PC-3 (cell line): ENCODE measurements around the gene AP4S1. TPM values are rescaled to one million over a fixed set of nuclear protein-coding genes. Genes with fewer than 3 reads are reported as not detected.

Experiments used
- ATAC-seq: fragments of 200-7000 bp; cut with Tn5 transposase; 2 replicates; pipeline ENCODE4 v1.9.1; 2020; ENCODE audit warnings: mild to moderate bottlenecking, moderate library complexity
- BruUV-seq: library from RNA; stranded (reverse); fragments of 400-500 nt; replicated peaks from 2 replicates; lab custom pipeline; 2021; lab: Mats Ljungman, UMichigan
- CTCF ChIA-PET: fragments of 300-600 bp; sonication (Branson Sonifier 250); formaldehyde crosslinking; loops from one replicate; lab custom pipeline; 2022; ENCODE audit warnings: antibody characterized with exemption; lab: Charles Lee
- POLR2A ChIA-PET: fragments of 300-600 bp; sonication (Branson Sonifier 250); formaldehyde crosslinking; loops from one replicate; lab custom pipeline; 2022; ENCODE audit warnings: antibody characterized with exemption; ENCODE audit not compliant: unreplicated experiment; lab: Charles Lee
- DNase-seq: peaks from one replicate; pipeline ENCODE4 v3.0.0-alpha.2; 2015
- H2AFZ ChIP-seq: fragments of 300-600 bp; sonication (generic); 2 replicates; pipeline ENCODE4 v1.6.0; 2016; ENCODE audit warnings: antibody characterized with exemption, low read length
- H3F3A ChIP-seq: fragments of 300-600 bp; sonication (generic); one replicate; pipeline ENCODE4 v1.6.0; 2017; ENCODE audit warnings: antibody characterized with exemption, low read length, control low read depth, mild to moderate bottlenecking; ENCODE audit not compliant: unreplicated experiment
- H3K27ac ChIP-seq: fragments of 300-600 bp; sonication (generic); 2 replicates; pipeline ENCODE4 v1.5.1; 2016; ENCODE audit warnings: mild to moderate bottlenecking, low read length
- H3K27me3 ChIP-seq: fragments of 300-600 bp; sonication (generic); 2 replicates; pipeline ENCODE4 v1.6.1; 2016; ENCODE audit warnings: low read length, mixed read lengths
- H3K36me3 ChIP-seq: fragments of 300-600 bp; sonication (generic); 2 replicates; pipeline ENCODE4 v1.6.1; 2016; ENCODE audit warnings: low read depth, mixed run types, low read length, mixed read lengths
- H3K4me1 ChIP-seq: fragments of 300-600 bp; sonication (generic); 2 replicates; pipeline ENCODE4 v1.5.1; 2016; ENCODE audit warnings: low read length; ENCODE audit not compliant: insufficient read depth
- H3K4me2 ChIP-seq: fragments of 300-600 bp; sonication (generic); 2 replicates; pipeline ENCODE4 v1.6.0; 2016; ENCODE audit warnings: low read length
- H3K4me3 ChIP-seq: fragments of 300-600 bp; sonication (generic); 2 replicates; pipeline ENCODE4 v1.5.1; 2016; ENCODE audit warnings: mild to moderate bottlenecking, low read length, mixed read lengths
- H3K79me2 ChIP-seq: fragments of 300-600 bp; sonication (generic); 2 replicates; pipeline ENCODE4 v1.6.1; 2017; ENCODE audit warnings: low read length, mixed read lengths
- H3K9ac ChIP-seq: fragments of 300-600 bp; sonication (generic); 2 replicates; pipeline ENCODE4 v1.6.0; 2016; ENCODE audit warnings: mild to moderate bottlenecking, low read length
- H3K9me2 ChIP-seq: fragments of 300-600 bp; sonication (generic); replicated peaks from 2 replicates; pipeline ENCODE4 v1.6.1; 2016; ENCODE audit warnings: mixed run types, low read length, mixed read lengths
- H3K9me3 ChIP-seq: fragments of 300-600 bp; sonication (generic); 2 replicates; pipeline ENCODE4 v1.6.1; 2016; ENCODE audit warnings: low read length, mixed read lengths
- H4K20me1 ChIP-seq: fragments of 300-600 bp; sonication (generic); 2 replicates; pipeline ENCODE4 v1.6.1; 2016; ENCODE audit warnings: low read length, mixed read lengths
- EZH2 ChIP-seq: fragments of 300-600 bp; sonication (generic); IDR thresholded peaks from one replicate; pipeline ENCODE4 v1.6.1; 2017; ENCODE audit warnings: antibody characterized with exemption, mild to moderate bottlenecking, low read length; ENCODE audit not compliant: unreplicated experiment
- EZH2phosphoT487 ChIP-seq: fragments of 300-600 bp; sonication (generic); IDR thresholded peaks from 2 replicates; pipeline ENCODE4 v1.6.1; 2018; ENCODE audit warnings: mild to moderate bottlenecking, antibody characterized with exemption, low read length, borderline replicate concordance
- intact Hi-C: fragments of 100-400 bp; cut with micrococcal nuclease; formaldehyde crosslinking; loops from 2 replicates; pipeline ENCODE4 v1.9.0; 2023
- total RNA-seq: library from RNA; depleted of rRNA; stranded (reverse); fragments of >200 nt; gene quantifications from 2 replicates; pipeline ENCODE4 v1.2.3, GENCODE V29; 2014
- TF ChIP-seq, protein P1 (sequence below): fragments of 300-600 bp; sonication (generic); conservative IDR thresholded peaks from 2 replicates; pipeline ENCODE4 v1.5.1; 2017; ENCODE audit warnings: antibody characterized with exemption, low read depth, mild to moderate bottlenecking, low read length

Gene AP4S1
- total RNA-seq, 1 experiment from 2014 or later = 3.2 TPM

GRCh38 chr14:30996892-30997659, 28.4 kb upstream of the AP4S1 start:
- H4K20me1 ChIP-seq = peaks cover 6% of the 10 kb centered on the region; the same call in 1 of the 2 replicates
- POLR2A ChIA-PET = no interaction called here
- DNase-seq = no peak
- CTCF ChIA-PET = no interaction called here
- H3K36me3 ChIP-seq = peaks cover 31% of the 10 kb centered on the region; the same call in 1 of the 2 replicates
- H3K27me3 ChIP-seq = no peaks in the 10 kb centered on the region
- no peak overlapping the region for H3K9ac ChIP-seq
- TF ChIP-seq, protein P1, sequence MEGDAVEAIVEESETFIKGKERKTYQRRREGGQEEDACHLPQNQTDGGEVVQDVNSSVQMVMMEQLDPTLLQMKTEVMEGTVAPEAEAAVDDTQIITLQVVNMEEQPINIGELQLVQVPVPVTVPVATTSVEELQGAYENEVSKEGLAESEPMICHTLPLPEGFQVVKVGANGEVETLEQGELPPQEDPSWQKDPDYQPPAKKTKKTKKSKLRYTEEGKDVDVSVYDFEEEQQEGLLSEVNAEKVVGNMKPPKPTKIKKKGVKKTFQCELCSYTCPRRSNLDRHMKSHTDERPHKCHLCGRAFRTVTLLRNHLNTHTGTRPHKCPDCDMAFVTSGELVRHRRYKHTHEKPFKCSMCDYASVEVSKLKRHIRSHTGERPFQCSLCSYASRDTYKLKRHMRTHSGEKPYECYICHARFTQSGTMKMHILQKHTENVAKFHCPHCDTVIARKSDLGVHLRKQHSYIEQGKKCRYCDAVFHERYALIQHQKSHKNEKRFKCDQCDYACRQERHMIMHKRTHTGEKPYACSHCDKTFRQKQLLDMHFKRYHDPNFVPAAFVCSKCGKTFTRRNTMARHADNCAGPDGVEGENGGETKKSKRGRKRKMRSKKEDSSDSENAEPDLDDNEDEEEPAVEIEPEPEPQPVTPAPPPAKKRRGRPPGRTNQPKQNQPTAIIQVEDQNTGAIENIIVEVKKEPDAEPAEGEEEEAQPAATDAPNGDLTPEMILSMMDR = no peak
- TF ChIP-seq EZH2 = no peak
- no peak for TF ChIP-seq EZH2phosphoT487
- no peaks in the 10 kb centered on the region for H3K9me3 ChIP-seq
- H3K9me2 ChIP-seq = no peaks in the 10 kb centered on the region
- peaks cover 17% of the 10 kb centered on the region for H3K4me1 ChIP-seq
- ATAC-seq = no peak
- BruUV-seq = no TSS peak
- H3K4me3 ChIP-seq = no peak overlapping the region
- H3K79me2 ChIP-seq = peaks cover 97% of the 10 kb centered on the region
- no peak overlapping the region for H3K4me2 ChIP-seq
- no peak overlapping the region for H2AFZ ChIP-seq
- H3K27ac ChIP-seq = no peak overlapping the region
- intact Hi-C loops = no loop called here
- H3F3A ChIP-seq = peaks cover 6% of the 10 kb centered on the region

GRCh38 chr14:30998100-30998706, 27.2 kb upstream of the AP4S1 start:
- ATAC-seq = no peak; the same call in 1 of the 2 replicates
- H3K9me3 ChIP-seq = no peaks in the 10 kb centered on the region
- TF ChIP-seq EZH2phosphoT487 = no peak
- TF ChIP-seq EZH2 = no peak
- TF ChIP-seq, protein P1 = no peak
- H3F3A ChIP-seq = peaks cover 6% of the 10 kb centered on the region
- ChIA-PET CTCF (no interaction called here), POLR2A (no interaction called here)
- no peak overlapping the region for H3K27ac ChIP-seq
- no peak overlapping the region for H2AFZ ChIP-seq
- no peaks in the 10 kb centered on the region for H3K9me2 ChIP-seq
- peaks cover 34% of the 10 kb centered on the region; the same call in 1 of the 2 replicates for H3K36me3 ChIP-seq
- BruUV-seq = no TSS peak
- H3K4me1 ChIP-seq = peaks cover 17% of the 10 kb centered on the region
- H3K4me3 ChIP-seq = no peak overlapping the region
- no peaks in the 10 kb centered on the region for H3K27me3 ChIP-seq
- intact Hi-C loops = no loop called here
- H3K4me2 ChIP-seq = no peak overlapping the region
- peaks cover 93% of the 10 kb centered on the region for H3K79me2 ChIP-seq
- no peak for DNase-seq
- H4K20me1 ChIP-seq = peaks cover 6% of the 10 kb centered on the region; the same call in 1 of the 2 replicates
- H3K9ac ChIP-seq = no peak overlapping the region
